Measurements from ENCODE around the gene ZBTB14.

Gene ZBTB14

GRCh38 chr18:5295231-5295920 is at the start of gene ZBTB14:
Gene ZBTB14, minus strand, starts transcription at chr18:5295726. Its CDS starts 2,480 bp downstream, at chr18:5293246.
- peaks cover 6% of the 10 kb centered on the region; the same call in 1 of the 2 replicates for H3K36me3 ChIP-seq (ENCODE audit: insufficient read depth)
- peak within 1 kb of the TSS; percentile 91 for H3K9ac ChIP-seq
- H3K79me2 ChIP-seq (ENCODE audit: insufficient read depth, low read depth), result peaks cover 11% of the 10 kb centered on the region; the same call in 1 of the 2 replicates
- H2AFZ ChIP-seq (ENCODE audit: low read depth), result peak within 1 kb of the TSS; percentile 68
- H3K4me2 ChIP-seq, result peak within 1 kb of the TSS; percentile 73; the same call in 1 of the 2 replicates
- H3K4me3 ChIP-seq (IDR thresholded peaks at IDR 0.05; ENCODE audit: insufficient read depth, low read depth, low read length), result no peak within 1 kb of the TSS
- peak within 1 kb of the TSS; percentile 97 for H3K27ac ChIP-seq
- H3K27me3 ChIP-seq (ENCODE audit: insufficient read depth, low read depth), result no peaks in the 10 kb centered on the region
- peaks cover 16% of the 10 kb centered on the region for H3K4me1 ChIP-seq (ENCODE audit: low read depth, poor library complexity, severe bottlenecking)
- TF ChIP-seq CTCF (conservative IDR thresholded peaks at IDR 0.05; ENCODE audit: low read depth, low read length), result no peak
- no peaks in the 10 kb centered on the region for H4K20me1 ChIP-seq (ENCODE audit: insufficient read depth)

DNA sequence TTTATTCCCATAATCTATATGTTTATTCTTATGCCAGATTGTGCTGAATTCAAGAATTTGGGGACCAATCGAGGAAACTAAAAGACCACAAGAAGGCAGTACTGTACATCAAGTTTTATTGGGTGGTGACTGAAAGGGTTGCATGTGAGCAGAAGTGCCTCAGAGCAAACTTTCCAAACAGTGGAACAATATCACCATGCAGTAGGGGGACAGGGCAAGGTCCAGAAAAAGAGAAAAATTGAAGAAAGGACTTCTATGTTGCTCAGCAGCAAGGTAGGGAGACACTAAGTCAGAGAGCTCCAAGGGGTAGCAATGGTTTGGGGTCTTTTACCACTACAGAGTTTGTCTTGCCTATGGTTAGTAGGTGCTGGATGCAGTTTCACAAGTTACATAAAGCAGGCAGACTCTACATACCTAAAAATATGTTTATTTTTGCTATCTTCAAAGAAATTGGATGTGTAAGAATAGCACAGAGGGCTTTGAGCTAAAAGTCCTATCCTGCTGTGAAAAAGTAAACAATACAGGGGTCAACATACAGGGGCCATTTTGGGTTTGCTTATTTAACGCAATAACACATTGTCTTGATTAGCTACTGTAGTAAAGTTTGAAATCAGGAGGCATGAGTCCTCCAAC is 43.8 kb upstream of the ZBTB14 start:
- H3K4me2 ChIP-seq, result no peak overlapping the region
- H3K79me2 ChIP-seq (ENCODE audit: insufficient read depth, low read depth), result no peaks in the 10 kb centered on the region
- no peak overlapping the region for H3K4me3 ChIP-seq (IDR thresholded peaks at IDR 0.05; ENCODE audit: insufficient read depth, low read depth, low read length)
- H4K20me1 ChIP-seq (ENCODE audit: insufficient read depth), result no peaks in the 10 kb centered on the region
- H3K27me3 ChIP-seq (ENCODE audit: insufficient read depth, low read depth), result no peaks in the 10 kb centered on the region
- no peaks in the 10 kb centered on the region for H3K4me1 ChIP-seq (ENCODE audit: low read depth, poor library complexity, severe bottlenecking)
- no peak overlapping the region for H2AFZ ChIP-seq (ENCODE audit: low read depth)
- no peak overlapping the region for H3K27ac ChIP-seq
- no peak for TF ChIP-seq CTCF (conservative IDR thresholded peaks at IDR 0.05; ENCODE audit: low read depth, low read length)
- H3K36me3 ChIP-seq (ENCODE audit: insufficient read depth), result no peaks in the 10 kb centered on the region
- H3K9ac ChIP-seq, result no peak overlapping the region

- Histone ChIP-seq H3K27me3 (ENCODE audit: insufficient read depth, low read depth) (no peaks in the 10 kb centered on the region), H2AFZ (ENCODE audit: low read depth) (no peak overlapping the region), H4K20me1 (ENCODE audit: insufficient read depth) (no peaks in the 10 kb centered on the region), H3K79me2 (ENCODE audit: insufficient read depth, low read depth) (no peaks in the 10 kb centered on the region), H3K4me3 (IDR thresholded peaks at IDR 0.05; ENCODE audit: insufficient read depth, low read depth, low read length) (no peak overlapping the region), H3K4me1 (ENCODE audit: low read depth, poor library complexity, severe bottlenecking) (no peaks in the 10 kb centered on the region), H3K36me3 (ENCODE audit: insufficient read depth) (no peaks in the 10 kb centered on the region), H3K4me2 (no peak overlapping the region), H3K27ac (no peak overlapping the region), H3K9ac (no peak overlapping the region)
- no peak for TF ChIP-seq CTCF (conservative IDR thresholded peaks at IDR 0.05; ENCODE audit: low read depth, low read length)
Observed at GRCh38 chr18:5334456-5335075, 39.0 kb upstream of the ZBTB14 start.

DNA sequence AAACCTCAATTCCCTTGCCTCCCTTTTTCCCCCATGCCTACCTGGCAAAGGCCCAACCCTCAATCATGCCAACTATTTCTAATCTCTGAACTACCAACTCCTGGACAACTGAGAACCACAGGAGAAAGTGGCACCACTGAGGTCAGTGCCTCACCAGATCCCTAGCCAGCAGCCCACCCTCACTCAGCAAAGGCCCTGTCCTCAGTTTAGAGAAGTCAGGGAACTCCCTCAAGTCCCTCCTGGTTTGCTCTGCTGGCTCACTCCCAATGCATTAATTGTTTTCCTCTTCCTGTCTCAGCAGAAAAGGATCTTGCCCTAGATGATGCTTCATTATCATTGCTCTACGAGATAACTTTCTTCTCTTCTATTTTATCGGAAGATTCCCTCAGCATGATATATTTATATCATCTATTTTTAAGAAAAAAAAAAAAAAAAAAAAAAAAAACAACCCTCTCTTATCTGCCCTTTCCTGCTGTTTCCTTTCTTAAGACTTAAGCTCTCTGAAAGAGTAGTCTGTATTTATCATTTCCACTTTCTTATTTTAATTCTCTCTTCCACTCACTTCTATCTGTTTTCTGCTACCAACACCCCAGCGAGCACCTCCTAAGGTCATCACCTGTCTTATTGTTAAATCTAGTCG is 22.7 kb upstream of the ZBTB14 start:
- H3K4me1 ChIP-seq (ENCODE audit: low read depth, poor library complexity, severe bottlenecking), result no peaks in the 10 kb centered on the region
- H4K20me1 ChIP-seq (ENCODE audit: insufficient read depth), result no peaks in the 10 kb centered on the region
- H3K27ac ChIP-seq, result no peak overlapping the region
- no peak overlapping the region for H3K9ac ChIP-seq
- no peak for TF ChIP-seq CTCF (conservative IDR thresholded peaks at IDR 0.05; ENCODE audit: low read depth, low read length)
- no peak overlapping the region for H2AFZ ChIP-seq (ENCODE audit: low read depth)
- no peaks in the 10 kb centered on the region for H3K79me2 ChIP-seq (ENCODE audit: insufficient read depth, low read depth)
- no peaks in the 10 kb centered on the region for H3K27me3 ChIP-seq (ENCODE audit: insufficient read depth, low read depth)
- H3K36me3 ChIP-seq (ENCODE audit: insufficient read depth), result no peaks in the 10 kb centered on the region
- H3K4me3 ChIP-seq (IDR thresholded peaks at IDR 0.05; ENCODE audit: insufficient read depth, low read depth, low read length), result no peak overlapping the region
- no peak overlapping the region for H3K4me2 ChIP-seq

All from KMS-11 (cell line).